BE2C (cell line): Measurements from ENCODE around the gene ASF1B.

Experiments
- DNase-seq: peaks from one replicate; pipeline ENCODE4 v3.0.0-alpha.2; 2020
- H3K27me3 ChIP-seq: fragments of 250-450 bp; sonication (Bioruptor Pico); 2 replicates; pipeline ENCODE4 v1.5.1; 2020; ENCODE audit warnings: mild to moderate bottlenecking
- H3K36me3 ChIP-seq: fragments of 250-450 bp; sonication (Bioruptor Pico); 2 replicates; pipeline ENCODE4 v1.5.1; 2020; ENCODE audit warnings: mild to moderate bottlenecking
- H3K4me1 ChIP-seq: fragments of 250-450 bp; sonication (Bioruptor Pico); 2 replicates; pipeline ENCODE4 v1.5.1; 2020
- H3K4me3 ChIP-seq: 2 replicates; pipeline ENCODE4 v1.5.1; 2011; ENCODE audit warnings: low read depth, low read length
- H3K9me3 ChIP-seq: fragments of 250-450 bp; sonication (Bioruptor Pico); 2 replicates; pipeline ENCODE4 v1.5.1; 2020
- TF ChIP-seq, protein P1 (sequence below): IDR thresholded peaks from 2 replicates; pipeline ENCODE4 v1.5.1; 2012; ENCODE audit warnings: mild to moderate bottlenecking, low read depth, low read length

Gene ASF1B

DNA sequence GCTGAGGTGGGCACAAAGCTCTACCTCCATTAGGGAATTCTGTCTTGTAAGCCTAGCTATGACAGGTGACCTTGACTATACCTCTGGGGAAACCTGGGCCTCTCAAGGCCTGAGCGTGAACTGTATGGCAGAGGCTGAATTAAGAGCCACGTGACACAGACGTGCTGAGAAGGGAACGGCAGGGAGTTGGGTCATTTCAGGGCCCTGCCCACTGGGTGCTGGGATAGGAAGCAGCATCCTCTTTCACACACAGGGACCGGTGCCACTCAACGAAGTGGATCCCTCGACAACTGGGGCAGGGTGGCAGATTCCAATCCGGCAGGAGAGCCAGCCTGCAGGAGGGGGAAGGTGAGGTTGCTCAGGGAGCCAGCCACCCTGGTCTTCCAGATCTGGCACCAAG lies 9.2 kb downstream of the ASF1B start:
- TF ChIP-seq, protein P1, sequence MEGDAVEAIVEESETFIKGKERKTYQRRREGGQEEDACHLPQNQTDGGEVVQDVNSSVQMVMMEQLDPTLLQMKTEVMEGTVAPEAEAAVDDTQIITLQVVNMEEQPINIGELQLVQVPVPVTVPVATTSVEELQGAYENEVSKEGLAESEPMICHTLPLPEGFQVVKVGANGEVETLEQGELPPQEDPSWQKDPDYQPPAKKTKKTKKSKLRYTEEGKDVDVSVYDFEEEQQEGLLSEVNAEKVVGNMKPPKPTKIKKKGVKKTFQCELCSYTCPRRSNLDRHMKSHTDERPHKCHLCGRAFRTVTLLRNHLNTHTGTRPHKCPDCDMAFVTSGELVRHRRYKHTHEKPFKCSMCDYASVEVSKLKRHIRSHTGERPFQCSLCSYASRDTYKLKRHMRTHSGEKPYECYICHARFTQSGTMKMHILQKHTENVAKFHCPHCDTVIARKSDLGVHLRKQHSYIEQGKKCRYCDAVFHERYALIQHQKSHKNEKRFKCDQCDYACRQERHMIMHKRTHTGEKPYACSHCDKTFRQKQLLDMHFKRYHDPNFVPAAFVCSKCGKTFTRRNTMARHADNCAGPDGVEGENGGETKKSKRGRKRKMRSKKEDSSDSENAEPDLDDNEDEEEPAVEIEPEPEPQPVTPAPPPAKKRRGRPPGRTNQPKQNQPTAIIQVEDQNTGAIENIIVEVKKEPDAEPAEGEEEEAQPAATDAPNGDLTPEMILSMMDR = no peak
- Histone ChIP-seq H3K27me3 (no peaks in the 10 kb centered on the region), H3K4me3 (no peak overlapping the region), H3K4me1 (no peaks in the 10 kb centered on the region), H3K36me3 (no peaks in the 10 kb centered on the region; the same call in 1 of the 2 replicates), H3K9me3 (no peaks in the 10 kb centered on the region)
- no peak for DNase-seq

DNA sequence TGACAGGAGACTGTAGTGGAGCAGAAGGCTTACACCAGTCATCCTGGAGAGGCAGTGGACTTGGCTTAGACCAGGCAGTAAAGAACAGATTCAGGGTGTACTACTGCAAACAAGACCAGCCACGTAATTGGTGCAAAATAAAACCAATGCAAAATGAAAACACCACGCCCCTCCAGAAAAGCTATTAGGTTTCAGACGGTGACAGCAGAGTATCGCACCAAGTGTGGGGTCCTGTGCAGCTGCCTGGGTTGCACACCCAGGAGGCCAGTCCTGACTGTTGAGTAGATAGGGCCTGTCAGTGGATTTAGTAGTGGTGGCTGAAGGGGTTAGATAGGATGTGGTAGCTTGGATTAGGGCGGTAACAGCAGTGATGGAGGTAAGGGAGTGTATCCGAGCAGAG lies 13.5 kb downstream of the ASF1B start:
- H3K4me1 ChIP-seq = peaks cover 9% of the 10 kb centered on the region
- no peak overlapping the region for H3K4me3 ChIP-seq
- no peaks in the 10 kb centered on the region; the same call in 1 of the 2 replicates for H3K36me3 ChIP-seq
- no peak for DNase-seq
- no peaks in the 10 kb centered on the region for H3K9me3 ChIP-seq
- no peaks in the 10 kb centered on the region for H3K27me3 ChIP-seq
- TF ChIP-seq, protein P1 = no peak

DNA sequence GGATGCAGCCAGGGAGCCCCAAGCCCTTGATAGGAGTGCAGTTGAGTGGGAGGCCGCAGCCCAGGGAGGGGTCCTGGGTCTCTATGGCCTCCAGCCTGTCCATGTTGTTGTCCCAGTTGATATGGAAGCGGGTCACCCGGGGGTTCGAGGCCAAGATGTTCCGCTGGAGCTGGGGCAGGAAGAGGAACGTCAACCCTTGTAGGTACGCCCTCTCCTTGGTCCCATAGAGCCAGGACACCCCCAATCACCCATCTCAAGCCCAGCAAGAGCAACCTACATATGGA lies 15.9 kb downstream of the ASF1B start:
- H3K4me1 ChIP-seq = peaks cover 9% of the 10 kb centered on the region
- H3K27me3 ChIP-seq = no peaks in the 10 kb centered on the region
- no peak for DNase-seq
- H3K36me3 ChIP-seq = no peaks in the 10 kb centered on the region; the same call in 1 of the 2 replicates
- H3K9me3 ChIP-seq = no peaks in the 10 kb centered on the region
- no peak overlapping the region for H3K4me3 ChIP-seq
- TF ChIP-seq, protein P1 = no peak

DNA sequence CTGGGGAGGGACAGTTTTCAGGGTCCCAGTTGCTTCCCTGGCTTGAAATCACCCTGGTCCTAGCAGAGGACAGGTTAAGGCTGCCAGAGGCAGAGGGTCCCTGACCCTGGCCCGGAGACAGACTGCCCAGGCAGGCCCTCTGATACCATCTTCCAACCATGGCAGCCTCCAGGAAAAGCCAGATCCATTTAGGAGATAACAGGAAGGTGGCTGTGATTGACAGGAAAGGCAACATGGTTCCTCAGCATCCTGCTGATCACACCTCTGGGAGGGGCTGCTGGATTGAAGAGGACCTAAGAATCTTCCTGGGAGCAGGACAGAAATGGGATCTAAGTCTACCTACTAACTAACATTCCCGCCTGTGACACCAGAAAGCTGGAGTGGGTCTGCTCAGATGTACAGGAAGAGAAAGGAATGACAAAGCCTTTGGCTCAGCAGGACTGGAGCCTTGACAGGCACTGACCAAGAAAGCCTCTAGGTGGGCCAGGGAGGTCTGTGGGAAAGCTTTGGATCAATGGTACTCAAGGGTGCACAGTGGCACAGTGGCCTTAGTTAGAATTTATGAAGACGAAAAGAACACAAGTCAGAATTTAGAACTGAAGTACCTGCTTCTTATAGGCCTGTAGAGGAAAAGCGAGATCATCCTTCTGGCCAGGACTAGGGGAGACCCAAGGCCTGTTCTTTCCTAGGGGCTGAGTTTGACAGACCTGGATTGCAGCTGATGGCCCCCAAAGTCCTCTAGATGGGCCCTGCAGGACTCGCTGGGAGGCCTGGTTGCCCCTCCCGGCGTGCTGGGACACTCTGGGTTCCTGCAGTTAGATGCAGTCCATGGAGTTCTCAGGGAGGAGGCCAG lies 16.5 kb downstream of the ASF1B start:
- Histone ChIP-seq H3K4me1 (peaks cover 9% of the 10 kb centered on the region), H3K9me3 (no peaks in the 10 kb centered on the region), H3K4me3 (no peak overlapping the region), H3K27me3 (no peaks in the 10 kb centered on the region), H3K36me3 (no peaks in the 10 kb centered on the region; the same call in 1 of the 2 replicates)
- DNase-seq = no peak
- TF ChIP-seq, protein P1 = no peak

DNA sequence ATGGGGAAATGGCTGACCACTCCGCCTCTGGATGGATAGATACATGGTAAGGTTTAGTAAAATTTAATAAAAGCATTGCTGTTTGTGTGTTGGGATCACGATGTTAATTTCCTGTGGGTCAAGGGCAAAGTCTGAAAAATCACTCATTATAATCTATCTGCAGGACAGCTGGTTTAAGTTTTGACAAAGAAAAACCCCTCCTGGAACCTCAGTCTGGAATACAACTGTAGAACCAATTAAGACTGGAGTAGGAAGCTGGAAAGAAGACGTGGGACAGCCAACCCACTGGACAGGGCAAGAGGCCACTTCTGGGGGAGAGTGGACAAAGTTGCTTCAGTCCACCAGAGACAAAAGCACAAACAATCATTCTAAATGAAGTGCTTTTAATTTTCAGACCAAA lies 17.2 kb downstream of the ASF1B start:
- H3K36me3 ChIP-seq = no peaks in the 10 kb centered on the region; the same call in 1 of the 2 replicates
- no peaks in the 10 kb centered on the region for H3K9me3 ChIP-seq
- no peak overlapping the region for H3K4me3 ChIP-seq
- peaks cover 9% of the 10 kb centered on the region for H3K4me1 ChIP-seq
- H3K27me3 ChIP-seq = no peaks in the 10 kb centered on the region
- DNase-seq = no peak
- TF ChIP-seq, protein P1 = no peak
